GM21529 (cell line): ENCODE data around the gene MCOLN1.

Experiments
- ATAC-seq: cut with Tn5 transposase; IDR thresholded peaks from one replicate; pipeline ENCODE4 v1.9.1; 2021; ENCODE audit not compliant: unreplicated experiment

Gene MCOLN1

DNA sequence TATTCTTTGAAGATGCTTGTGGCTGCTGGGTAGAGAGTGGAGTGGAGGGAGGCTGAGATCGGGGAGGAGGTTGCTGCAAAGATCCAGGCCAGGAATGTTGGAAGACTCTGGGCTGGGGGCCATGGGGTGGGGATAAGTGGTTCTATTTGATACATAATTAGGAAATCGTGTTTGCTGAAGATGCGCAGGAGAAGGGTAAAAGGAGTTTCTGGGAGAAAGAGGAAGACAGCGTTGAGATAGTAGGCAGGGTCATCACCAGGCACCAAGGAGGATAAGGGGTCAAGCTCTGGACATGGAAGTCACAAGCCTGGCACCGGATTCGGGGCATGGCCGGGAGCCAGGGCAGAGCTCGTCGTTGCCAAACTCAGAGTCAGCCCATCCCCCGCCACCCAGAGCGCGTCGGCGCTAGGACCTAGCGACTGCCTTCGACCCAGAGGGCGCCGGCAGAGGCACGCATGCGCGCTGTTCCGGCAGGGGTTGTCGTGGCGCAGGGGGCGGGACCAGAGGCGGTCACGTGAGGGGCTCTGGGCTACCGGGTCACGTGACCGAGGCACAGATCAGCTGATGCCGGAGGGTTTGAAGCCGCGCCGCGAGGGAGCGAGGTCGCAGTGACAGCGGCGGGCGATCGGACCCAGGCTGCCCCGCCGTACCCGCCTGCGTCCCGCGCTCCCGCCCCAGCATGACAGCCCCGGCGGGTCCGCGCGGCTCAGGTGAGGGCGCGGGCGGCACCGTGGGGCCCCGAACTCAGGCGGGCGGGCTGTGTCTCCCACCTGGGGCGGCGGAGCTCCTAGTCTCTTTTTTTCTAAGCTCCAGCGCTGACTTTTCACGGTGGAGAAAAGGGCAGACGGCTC is at the start of gene MCOLN1:
MCOLN1 (plus strand) TSS at position 553 of the 851 bp plus-strand sequence; CDS start at position 680, 127 bp downstream.
- peak; percentile 79 for ATAC-seq

DNA sequence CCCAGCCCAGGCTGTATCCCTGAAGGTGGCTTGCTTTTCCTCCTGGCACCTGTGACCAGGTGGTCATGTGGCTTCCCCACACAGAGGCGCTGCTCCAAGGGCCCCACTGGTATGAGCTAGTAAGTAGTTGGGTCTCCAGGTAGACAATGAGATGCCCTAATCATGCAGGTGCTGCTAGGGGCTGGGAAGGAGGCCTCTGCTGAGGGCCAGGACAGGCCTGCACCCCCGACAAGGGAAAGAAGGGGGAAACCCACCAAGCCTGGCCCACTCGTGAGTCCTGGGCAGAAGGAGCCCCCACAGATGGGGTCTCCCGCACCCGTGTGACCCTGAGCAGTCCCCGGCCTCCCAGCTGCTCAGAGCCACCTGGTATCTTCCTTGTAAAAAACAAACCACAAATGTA is 46.8 kb upstream of the MCOLN1 start:
- ATAC-seq = no peak

DNA sequence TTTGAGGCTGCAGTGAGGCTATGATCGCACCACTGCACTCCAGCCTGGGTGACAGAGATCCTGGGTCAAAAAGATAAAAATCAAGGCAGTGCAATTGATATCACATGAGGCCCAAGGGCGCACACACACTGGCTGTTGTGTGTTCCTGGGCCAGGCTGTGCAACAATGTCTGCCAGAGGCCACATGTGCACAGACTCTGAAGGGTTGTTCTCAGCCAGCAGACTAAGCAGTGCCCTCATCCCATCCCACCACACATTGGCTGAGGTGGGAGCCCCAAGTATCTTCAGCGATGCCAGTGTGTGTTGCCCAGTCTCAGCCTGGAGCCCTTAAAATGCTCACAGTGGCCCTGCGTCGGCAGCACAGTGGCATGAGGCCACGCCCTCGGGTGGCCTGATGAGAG is 46.2 kb upstream of the MCOLN1 start:
- ATAC-seq = no peak

DNA sequence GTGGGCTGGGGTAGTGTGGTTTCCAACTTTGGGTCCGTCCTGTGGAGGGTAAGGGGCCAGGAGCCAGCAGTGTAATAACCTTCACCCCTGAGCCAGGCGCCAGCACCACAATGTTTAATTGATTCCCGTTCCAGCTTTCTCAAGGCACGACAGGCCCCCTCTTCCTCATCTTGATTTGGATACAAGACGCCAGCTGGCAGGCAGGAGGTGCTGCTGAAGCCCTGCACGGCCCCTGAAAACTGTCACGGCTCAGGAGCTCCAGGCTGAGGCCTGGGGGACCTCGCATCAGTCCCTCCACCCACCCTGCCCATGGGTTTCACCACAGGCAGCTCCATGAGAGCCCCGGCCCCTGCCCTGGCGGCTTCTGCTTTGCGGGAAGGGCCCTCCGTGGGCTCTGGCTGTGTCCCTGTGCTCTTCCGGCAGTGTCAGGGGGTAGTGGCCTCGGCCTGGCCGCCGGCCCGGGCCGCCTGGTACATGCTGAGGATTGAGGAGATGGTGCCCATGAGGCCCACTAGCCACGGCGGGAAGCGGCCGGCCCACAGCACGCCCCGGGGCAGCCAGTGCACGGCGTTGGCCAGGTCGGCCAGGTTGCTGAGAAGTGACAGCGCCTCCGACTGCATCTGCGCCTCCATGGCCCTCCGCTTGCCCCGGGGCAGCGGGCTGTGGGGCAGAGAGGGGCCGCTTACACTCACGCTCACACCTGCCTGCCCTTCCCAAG is 45.5 kb upstream of the MCOLN1 start:
- no peak for ATAC-seq

DNA sequence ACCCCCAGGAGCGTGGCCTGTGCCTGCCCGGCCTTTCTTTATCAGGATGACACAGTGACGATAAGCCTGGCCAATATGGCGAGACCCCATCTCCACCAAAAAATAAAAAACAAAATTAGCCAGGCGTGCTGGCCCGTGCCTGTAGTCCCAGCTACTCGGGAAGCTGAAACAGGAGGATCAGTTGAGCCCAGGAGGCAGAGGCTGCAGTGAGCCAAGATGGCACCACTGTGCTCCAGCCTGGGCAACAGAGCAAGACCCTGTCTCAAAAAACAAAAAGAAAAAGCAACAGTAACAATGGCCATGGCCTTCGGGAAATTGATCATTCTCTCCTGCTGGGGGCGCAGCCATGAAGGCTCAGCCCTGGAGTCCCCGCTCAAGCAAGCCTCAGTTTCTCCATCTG is 44.7 kb upstream of the MCOLN1 start:
- no peak for ATAC-seq

DNA sequence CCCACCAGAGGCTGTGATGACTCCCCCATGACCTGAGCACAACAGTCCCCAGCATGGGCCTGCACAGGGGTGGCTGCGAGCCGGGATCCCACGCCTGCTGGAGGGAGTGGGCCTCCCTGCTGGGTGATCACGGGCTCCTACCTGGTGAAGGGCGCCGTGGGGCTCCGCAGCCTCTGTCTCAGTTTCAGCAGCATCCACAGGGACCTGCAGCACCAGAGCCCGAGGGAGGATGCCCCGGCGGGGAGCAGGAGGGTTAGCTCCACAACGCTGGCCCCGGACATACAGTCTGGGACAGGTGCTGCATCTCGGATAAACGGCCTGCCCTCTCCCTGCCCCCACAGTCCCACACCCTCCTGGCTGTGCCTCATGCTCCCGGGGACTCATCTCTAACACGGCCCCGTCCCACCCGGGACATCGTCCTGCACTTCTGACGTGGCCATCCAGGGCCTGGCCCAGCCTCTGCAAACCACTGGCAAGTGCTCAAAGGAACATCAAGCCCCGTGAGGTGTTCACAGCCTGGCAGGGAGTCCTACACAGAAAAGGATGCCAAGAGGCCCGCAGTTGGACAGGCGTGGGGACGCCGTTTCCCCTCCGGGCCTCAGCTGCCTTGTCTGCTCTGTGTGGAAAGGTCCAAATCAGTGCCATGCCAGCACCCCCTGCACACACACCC is 44.1 kb upstream of the MCOLN1 start:
- no peak for ATAC-seq

DNA sequence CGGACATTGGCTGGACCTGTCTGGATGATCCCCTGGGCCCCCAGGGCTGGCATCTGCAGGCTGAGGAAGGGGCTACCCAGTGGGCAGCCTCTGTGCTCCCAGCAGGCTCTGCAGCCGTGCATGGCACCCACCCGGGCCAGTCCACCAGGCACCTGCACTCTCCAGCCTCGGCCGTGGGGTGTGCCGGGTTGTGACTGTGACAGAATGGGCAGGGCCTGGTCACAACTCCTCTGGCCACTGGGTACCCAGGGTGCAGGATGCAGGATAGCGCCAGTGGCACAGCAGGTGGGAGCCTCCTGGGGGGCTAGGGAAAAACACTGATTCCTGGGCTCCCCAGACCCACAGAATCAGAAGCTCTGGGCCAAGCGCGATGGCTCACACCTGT is 43.6 kb upstream of the MCOLN1 start:
- ATAC-seq = no peak

DNA sequence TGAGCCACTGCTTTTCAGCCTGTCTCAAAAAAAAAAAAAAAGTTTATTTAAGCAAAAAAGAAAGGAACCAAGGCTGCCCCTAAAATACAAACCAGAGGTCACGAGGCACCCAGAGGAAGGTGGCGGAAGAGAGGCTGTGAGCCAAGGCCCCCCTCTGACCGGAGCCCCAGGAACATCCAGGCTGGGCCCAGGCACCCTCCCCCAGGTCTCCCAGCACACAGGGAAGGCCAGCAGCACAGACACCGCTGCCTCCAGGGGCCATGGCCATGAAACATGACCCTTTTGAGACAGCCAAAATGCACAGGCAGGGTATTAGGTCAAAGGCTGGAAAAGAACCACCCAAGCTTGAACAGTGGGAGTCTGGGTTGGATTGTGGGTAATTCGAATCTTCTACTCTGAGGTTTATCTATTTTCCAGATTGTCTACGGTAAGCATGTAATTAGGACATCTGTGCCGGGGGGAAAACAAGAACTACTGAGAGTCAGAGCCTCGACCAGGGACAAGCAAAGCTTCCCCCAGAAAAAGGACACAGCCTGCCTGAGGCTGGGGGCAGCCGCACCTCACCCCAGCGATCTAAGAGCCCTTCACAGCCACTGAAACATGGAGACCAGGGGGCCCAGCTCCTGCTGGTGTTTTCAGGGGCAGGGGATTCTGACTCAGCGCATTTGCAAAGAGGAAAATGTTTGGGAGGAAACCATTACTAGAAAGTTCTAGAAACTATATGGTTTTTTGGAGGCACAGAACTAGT is 42.0 kb upstream of the MCOLN1 start:
- ATAC-seq = no peak

DNA sequence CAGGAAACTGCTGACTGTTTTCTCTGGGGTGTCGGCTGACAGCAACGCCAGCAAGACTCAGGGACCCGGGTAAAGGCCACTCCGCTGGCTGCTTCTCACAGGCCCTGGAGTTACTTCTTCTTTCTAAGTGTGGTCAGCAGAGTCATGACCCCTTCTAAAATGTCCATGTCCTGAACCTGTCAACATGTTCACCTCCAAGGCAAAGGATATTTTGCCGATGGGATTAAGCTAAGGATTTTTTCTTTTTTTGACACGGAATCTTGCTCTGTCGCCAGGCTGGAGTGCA is 41.5 kb upstream of the MCOLN1 start:
- ATAC-seq = no peak

DNA sequence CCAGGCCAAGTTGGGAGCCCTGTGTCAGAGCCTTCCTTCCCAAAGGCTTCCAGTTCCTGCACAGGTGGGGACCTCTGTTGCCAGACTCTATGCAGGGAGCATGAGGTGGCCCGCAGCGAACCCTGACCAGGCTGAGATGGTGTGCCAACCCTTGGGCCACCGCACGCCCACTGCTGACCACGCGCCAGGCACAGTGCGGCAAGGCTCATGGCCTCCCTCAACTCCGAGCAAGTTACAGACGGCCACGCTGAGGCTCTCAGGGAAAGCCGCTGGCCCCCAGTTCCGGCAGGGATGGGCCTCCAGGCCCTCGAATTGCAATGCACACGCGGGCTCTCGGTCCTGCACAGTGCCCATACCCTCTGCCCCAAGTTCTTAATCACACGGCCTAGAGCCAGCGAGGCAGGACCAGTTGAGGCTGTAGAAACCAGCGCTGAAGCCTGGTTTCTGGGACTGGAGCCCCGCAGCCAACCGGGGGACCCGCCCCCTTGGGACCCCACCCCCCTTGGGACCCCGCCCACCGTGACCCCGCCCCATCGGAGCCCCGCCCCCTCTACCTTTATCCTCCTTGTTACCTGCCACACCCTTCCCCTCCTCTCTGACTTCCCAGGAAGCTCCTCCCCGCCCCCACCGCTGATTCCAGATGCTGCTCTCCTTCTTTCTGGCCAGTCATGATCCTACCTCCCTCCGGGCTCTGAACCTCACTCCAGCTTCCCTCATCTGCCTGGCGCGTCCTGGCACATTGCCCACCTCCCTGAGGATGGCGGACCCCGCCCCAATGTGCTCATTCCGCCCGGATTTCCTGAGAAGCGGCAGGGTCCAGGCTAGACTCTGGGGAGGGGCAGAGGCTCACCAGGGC is 39.6 kb upstream of the MCOLN1 start:
- ATAC-seq = no peak

DNA sequence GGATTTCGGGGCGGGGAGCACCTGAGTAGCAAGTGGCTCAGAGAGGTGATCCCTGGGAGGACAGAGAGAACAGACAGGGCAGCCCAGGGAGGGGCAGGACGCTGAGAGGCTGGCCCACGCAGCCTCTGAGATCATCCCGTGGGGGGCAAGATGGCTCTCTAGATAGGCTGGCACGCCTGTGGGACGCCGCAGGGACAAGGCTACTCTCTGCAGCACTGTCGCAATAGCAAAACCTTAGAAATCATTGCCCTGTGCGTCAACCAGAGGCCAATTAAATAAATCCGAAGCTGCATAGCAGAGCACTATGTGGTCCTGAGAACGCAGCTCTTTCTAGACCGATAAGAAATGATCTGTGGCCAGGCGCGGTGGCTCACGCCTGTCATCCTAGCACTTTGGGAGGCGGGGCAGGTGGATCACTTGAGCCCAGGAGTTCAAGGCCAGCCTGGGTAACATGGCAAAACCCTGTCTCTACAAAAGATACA is 38.7 kb upstream of the MCOLN1 start:
- no peak for ATAC-seq

DNA sequence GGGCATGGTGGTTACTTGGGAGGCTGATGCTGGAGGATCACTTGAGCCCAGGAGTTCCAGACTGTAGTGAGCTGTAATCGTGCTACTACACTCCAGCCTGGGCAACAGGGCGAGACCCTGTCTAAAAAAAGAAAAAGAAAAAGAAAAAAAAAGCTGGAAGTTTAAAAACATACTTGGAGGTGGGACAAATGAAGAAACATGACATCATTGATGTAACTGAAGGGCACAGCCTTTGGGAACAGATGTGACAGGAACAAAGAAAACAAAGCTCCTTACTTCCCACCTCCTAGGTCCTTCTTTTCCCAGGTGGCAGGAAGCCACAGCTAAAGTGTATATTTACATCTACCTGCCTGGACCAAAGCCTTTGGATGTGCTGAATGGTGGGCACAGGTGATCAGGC is 35.5 kb upstream of the MCOLN1 start:
- ATAC-seq = no peak

DNA sequence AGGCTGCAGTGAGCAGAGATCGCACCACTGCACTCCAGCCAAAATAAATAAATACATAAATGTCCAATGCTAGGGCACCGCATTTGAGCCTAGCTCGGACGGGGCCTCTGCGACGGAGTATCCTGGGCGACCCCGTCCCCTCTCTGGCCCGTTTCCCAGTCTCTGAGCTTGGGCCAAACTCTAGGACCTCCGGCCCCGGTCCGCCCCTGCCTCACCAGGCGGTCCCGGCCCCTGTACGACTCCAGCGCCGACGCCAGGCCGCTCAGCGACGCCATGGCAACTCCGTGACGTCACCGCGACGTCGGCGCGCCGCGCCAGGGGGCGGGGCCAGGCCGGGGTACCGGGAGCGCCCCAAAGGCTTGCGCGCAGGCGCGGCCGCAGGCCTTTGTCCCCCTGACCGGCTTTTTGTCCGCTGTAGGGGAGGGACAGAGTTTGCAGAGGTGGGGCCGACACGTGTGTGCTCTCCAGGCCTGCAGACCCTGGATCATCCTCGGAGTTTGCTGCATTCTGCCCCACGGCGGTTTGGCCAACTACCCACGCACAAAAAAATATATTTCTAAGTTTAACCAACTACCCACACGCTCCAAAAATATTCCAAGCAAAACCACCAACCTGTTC is 33.6 kb upstream of the MCOLN1 start, which contains the start of gene PEX11G:
PEX11G (minus strand) TSS at position 300 of the 618 bp plus-strand sequence; CDS start at position 275, 25 bp downstream.
- ATAC-seq = peak; percentile 74

DNA sequence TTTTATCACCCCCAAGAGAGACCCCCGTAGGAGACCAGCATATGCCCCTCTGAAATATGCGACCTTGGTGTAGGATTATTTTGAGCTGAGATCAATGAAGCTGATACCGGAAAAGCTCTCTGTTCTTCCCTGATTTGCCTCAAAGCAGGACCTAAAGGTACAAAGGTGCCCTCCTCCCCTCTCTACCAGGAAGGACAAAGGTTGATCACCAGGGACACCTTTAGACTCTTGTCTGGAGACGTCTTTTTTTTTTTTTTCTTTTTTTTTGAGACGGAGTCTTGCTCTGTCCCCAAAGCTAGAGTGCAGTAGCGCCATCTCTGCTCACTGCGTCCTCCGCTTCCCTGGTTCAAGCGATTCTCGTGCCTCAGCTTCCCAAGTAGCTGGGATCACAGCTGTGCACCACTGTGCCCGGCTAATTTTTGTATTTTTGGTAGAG is 32.8 kb upstream of the MCOLN1 start:
- no peak for ATAC-seq

DNA sequence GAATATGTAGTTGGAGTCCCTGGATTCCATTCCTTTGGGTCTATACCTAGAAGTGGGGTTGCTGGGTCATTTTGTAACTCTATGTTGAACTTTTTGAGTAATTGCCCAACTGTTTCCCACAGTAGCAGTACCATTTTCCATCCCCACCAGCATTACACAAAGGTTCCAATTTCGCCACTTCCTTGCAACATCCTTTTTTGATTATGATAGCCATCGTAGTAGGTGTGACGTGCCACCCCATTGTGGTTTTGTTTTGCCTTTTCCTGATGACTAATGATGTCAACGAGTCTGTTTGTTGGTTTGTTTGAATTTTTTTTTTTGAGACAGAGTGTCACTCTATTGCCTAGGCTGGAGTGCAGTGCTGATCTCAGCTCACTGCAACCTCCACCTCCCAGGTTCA is 30.3 kb upstream of the MCOLN1 start:
- ATAC-seq = no peak

DNA sequence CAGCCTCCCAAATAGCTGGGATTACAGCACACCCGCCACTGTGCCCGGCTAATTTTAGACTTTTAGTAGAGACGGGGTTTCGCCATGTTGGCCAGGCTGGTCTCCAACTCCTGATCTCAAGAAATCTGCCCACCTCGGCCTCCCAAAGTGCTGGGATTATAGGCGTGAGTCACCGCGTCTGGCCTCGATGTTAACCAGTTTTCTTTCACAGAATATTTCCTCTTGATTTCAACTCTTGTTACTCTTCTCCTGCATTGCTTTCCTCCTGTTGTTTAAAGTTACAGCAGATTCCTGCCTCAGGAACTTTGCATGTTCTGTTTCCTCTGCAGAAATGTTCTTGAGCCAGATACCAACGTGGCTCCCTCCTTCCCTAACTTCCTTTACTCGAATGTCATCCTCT is 29.9 kb upstream of the MCOLN1 start:
- no peak for ATAC-seq

DNA sequence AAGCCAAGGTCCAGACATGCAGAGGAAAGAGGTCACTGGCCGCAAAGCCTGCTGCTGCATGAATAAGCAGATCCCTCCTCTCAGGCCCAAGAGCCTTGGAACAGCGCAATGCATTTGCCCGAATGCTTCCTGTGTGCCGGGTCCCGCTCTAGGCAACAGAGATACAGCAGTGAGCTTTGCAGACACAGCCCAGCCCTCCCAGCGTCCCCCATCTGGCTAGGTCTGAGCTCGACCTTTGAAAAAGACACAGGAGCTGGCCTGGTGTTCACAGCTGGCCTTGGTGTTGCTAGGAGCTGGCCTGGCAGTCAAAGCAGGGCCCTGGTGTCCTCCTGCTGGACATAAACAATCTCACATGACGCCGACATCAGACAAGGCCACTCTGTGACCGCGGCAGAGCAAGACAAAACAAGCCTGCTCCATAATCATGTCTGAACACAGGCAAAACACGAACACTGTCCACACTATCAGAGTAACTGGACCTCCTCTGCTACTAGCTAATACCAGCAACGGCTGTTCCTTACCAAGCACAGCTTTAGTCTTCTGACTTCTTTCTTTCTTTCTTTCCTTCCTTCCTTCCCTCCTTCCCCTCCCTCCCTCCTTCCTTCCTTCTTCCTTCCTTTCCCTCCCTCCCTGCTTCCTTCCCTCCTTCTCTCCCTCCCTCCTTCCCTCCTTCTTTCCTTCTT is 27.9 kb upstream of the MCOLN1 start:
- ATAC-seq = no peak

DNA sequence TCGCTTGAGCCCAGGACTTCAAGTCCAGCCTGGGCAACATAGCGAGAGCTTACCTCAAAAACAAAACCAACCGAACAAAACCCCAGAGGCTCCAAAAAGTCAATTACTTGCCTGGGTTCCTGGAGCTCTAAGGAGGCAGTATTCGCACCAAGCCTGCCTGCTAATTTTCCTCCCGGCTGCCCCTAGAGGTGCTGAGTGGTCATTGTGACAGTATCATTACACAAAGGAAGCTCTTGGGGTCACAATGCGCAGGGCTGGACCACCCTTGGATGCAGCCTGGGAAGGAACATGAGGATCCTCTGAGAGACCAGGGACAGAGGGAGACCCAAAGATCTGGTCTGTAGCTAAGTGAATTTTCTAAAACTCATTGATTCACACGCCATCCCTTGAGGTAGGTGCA is 25.1 kb upstream of the MCOLN1 start:
- ATAC-seq = no peak

DNA sequence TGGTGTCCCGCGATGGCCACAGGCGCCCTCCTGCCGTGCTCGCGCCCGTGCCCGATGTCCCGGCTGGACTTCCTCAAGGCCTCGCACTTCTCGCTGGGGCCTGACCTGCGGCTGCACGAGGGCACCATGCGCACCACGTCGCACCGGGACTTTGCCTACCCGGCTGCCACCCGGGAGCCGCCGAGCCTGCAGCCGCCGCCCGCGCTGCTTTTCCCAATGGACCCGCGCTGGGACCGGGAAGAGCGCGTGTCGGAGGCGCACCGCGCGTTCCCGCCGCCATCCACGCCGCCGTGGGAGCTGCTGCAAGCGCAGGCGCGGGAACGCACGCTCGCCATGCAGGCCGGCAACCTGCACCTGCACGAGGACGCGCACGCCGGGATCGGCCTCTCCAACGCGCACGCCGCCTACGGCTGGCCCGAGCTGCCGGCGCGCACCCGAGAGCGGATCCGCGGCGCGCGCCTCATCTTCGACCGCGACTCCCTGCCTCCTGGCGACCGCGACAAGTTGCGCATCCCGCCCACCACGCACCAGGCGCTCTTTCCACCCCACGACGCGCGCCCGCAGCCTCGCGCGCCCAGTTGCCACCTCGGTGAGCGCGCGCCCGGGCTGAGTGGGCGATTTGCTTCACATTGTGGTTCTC is 21.5 kb upstream of the MCOLN1 start:
- ATAC-seq = no peak
